ENCODE data around the gene NEXN.
"Not testable (repeated sequence)": the region's sequence is repeated elsewhere in the genome, so short reads cannot be mapped to it uniquely, and the experiment has no call there.

Gene NEXN

DNA sequence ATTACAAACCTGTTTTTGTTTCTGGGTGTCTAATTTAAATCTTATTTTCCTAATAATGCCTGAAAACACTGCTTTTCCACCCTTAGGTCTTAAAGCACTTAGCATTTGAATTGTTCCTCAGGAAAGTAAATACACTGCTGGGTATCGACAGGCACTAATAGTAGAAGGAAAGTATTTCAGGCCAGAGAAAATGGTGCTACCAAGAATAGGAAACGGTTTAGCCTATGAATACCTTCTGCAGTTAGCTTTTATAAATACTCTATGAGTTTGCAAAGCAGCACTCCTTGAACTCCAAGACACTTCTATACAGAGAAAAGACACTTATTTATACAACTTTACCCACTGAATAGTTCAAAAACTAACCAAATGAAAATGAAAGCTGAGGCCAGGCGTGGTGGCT lies 83.7 kb downstream of the NEXN start:
- no peak for DNase-seq

DNA sequence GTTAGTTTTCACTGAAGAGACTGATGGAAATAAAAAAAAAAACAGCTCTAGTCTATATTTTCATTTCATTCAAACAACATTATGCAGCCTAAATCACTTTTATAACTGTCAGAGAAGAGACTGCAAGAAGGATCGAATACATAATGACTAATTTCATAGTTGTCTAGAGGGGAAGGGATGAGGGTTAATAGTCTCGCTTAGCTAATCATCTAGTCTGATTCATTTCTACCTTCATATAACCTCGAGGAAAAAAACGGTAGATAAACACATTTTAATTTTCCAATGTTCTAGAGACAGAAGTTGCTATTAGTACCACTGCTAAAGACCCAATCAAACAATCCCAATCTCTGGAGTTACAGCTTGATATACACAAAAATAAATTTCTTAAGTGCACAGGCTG lies 87.0 kb downstream of the NEXN start:
- no peak for DNase-seq

DNA sequence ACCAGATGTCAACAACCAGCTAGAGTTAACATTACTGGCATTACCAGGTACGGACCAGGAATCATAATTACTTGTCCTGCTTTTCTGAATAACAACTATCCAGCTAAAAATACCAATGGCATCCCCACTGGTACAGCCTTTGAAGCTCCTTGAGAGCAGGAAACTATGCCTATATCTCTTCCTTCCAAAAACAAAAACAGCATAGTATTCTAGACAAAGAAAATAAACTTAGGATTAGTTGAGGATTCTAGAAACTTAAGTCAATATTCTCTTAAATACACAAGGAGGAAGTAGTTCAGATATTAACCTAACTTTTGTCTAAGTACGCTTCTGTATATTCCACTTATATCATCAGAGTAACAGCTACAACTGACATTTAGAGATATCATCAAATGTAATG lies 87.5 kb downstream of the NEXN start:
- no peak for DNase-seq

DNA sequence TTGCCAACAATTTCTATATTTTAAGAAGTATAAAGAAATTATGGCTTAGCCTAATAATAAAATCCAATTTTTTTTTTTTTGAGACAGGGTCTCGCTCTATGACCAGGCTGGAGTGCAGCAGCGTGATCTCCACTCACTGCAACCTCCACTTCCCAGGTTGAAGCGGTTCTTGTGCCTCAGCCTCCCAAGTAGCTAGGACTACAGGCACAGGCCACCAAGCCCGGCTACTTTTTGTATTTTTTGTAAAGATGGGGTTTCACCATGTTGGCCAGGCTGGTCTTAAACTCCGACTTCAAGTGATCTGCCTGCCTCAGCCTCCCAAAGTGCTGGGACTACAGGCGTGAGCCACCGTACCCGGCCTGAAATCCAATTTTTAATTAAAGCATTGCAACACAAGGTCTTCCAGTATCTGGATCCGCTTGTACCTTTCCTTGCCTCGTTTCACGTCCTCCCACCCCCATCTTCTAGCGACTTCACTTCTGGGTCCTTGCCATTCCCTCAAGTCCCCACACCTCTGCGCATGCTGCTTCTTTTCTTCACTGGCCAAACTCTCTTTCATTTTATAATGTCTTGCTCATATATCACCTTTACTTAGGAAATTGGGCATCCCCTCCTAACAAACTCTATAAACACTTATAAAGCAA lies 88.1 kb downstream of the NEXN start:
- no peak for DNase-seq

GRCh38 chr1:77977989-77978292 lies 89.5 kb downstream of the NEXN start:
- no peak for DNase-seq

- DNase-seq = peak; percentile 59
Observed at GRCh38 chr1:77978293-77978968, 90.0 kb downstream of the NEXN start.

GRCh38 chr1:77978969-77979876 lies 90.8 kb downstream of the NEXN start, which contains the start of gene FUBP1:
FUBP1 (minus strand) TSS chr1:77979072; CDS start chr1:77979004, 68 bp downstream.
- peak; percentile 97 for DNase-seq

DNA sequence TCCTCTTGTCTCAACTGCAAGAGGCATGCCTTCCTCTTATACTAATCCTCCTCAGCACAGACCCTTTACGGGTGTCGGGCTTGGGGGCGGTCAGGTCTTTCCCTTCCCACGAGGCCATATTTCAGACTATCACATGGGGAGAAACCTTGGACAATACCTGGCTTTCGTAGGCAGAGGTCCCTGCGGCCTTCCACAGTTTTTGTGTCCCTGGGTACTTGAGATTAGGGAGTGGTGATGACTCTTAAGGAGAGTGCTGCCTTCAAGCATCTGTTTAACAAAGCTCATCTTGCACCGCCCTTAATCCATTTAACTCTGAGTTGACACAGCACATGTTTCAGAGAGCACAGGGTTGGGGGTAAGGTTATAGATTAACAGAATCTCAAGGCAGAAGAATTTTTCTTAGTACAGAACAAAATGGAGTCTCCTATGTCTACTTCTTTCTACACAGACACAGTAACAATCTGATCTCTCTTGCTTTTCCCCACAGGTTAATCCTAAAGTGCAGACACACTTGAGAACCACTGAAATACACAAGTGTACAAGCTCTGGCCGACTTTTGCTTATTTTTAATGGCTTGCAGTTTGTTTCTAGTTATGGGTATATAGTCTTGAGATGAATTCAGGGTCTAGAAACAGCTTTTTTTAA lies 95.0 kb downstream of the NEXN start:
- DNase-seq = not testable (repeated sequence)

- no peak for DNase-seq
Observed at GRCh38 chr1:77983997-77984355, 95.6 kb downstream of the NEXN start.

DNA sequence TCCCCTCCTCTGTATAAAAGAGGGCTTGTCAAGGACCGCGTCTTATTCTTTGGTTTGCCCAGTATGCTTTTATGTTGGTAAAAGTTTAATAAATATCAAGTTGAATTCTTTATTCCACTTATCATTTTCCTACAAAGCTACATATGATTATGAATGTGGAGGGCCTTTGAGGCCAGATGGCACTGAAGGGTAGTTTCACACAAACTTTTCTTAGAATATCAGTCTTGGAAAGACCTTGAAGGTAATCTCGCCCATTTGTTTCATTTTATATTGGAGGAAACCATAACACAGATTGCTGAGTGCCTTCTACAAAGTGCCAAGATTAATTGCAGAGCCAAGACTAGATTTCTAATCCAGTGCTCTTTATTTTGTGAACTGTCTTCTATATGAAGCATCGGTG lies 96.2 kb downstream of the NEXN start:
- DNase-seq = no peak

DNA sequence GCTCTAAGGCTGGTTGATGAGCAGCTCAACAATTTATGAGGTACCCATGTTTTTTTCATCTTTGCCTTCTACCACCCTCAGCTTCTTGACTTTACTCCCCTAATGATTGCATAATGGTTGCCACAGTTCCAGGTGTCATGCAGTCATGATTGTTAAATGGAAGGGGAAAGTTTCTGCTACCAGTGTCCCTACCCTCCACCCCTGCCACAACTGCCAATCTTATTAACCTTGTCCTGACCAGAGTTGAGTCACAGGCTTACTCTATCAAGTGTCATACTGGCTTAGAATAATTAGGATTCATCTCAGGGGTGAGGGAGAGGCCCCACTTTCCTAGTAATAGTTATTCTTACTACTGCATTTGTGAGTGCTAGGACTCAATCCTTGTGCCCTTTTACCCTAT lies 98.4 kb downstream of the NEXN start:
- no peak for DNase-seq

DNA sequence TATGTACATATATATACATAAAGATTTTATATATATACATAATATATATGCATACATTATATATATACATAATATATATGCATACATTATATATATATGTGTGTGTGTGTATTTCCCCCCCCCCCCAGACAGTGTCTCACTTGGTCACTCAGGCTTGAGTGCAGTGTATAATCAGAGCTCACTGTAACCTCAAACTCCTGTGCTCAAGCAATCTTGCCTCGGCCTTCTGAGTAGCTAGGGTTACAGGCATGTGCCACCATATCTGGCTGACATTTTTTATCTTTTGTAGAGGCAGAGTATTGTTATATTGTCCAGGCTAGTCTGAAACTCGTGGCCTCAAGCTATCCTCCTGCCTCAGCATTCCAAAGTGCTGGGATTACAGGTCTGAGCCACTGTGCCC lies 99.5 kb downstream of the NEXN start:
- DNase-seq = no peak

- no peak for DNase-seq
Observed at GRCh38 chr1:77989744-77990143, 101.3 kb downstream of the NEXN start.

DNA sequence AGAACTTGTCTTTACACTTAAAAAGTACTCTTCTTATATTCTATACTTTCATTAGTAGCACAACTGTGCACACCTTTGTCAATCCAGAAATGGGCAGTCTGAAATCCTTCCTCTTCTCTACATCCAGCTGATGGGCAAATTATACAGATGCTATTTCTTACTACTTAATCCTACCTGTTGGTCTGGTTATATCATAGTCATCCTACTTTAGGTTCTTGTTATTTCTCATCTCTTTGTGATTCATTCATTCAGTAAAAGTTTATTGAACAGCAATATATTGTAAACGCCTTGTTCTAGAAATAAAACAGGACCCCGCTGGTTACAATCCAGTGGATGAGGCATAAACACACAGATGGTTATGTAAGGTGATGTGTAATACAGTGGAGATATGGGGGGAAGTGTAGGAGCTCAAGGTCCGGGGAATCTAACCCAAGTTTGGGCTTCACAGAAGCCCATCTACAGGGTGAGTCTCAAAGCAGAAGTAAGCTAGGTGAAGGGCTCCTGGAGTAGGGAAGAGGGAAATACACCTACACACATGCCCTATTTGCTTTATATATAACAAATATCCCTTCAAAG lies 102.3 kb downstream of the NEXN start:
- DNase-seq = no peak

DNA sequence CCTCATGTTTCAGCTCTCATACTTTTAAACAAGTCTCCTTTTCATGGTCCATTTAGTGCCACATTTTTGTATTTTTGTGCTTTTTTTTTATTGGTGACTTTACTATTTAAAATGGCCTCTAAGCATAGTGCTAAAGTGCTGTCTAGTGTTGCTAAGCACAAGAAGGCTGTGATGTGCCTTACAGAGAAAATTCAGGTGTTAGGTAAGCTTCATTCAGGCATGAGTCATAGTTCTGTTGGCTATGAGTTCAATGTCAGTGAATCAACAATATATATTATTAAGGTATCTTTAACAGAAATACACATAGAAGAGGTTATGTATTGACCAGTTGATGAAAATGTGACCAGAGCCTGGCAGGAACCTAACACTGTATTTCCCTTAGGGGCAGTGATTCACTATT lies 103.2 kb downstream of the NEXN start:
- DNase-seq = no peak
